OCI-LY7 (cell line): ENCODE measurements around the gene RARB.

Experiments used
- EZH2phosphoT487 ChIP-seq: fragments of 200-600 bp; sonication (generic); IDR thresholded peaks from 2 replicates; pipeline ENCODE4 v1.6.1; 2018; ENCODE audit warnings: low read depth, borderline replicate concordance, mild to moderate bottlenecking, mixed run types, antibody characterized with exemption, low read length, moderate library complexity, mixed read lengths
- TF ChIP-seq, protein P1 (sequence below): fragments of 200-600 bp; sonication (generic); conservative IDR thresholded peaks from 2 replicates; pipeline ENCODE4 v1.5.1; 2014; ENCODE audit warnings: mild to moderate bottlenecking, antibody characterized with exemption, low read length, moderate library complexity, mixed read lengths

DNA sequence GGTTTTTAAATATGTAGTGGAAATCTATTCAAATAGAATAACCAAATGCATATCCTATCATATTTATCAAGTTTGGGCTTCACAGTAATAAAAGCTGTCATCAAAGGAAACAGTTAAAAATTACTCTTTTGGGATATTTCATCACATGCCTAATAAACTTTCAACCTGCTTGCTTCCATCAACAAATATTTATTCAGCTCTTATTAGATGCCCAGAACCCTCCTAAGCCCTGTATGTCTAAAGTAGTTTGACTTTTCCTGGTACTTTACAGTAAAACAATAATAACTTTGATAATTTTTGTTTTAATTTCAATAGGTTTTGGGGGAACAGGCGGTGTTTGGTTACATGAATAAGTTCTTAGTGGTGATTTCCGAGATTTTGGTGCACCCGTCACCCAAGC lies 37.5 kb upstream of the RARB start:
- TF ChIP-seq, protein P1, sequence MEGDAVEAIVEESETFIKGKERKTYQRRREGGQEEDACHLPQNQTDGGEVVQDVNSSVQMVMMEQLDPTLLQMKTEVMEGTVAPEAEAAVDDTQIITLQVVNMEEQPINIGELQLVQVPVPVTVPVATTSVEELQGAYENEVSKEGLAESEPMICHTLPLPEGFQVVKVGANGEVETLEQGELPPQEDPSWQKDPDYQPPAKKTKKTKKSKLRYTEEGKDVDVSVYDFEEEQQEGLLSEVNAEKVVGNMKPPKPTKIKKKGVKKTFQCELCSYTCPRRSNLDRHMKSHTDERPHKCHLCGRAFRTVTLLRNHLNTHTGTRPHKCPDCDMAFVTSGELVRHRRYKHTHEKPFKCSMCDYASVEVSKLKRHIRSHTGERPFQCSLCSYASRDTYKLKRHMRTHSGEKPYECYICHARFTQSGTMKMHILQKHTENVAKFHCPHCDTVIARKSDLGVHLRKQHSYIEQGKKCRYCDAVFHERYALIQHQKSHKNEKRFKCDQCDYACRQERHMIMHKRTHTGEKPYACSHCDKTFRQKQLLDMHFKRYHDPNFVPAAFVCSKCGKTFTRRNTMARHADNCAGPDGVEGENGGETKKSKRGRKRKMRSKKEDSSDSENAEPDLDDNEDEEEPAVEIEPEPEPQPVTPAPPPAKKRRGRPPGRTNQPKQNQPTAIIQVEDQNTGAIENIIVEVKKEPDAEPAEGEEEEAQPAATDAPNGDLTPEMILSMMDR: no peak
- no peak for TF ChIP-seq EZH2phosphoT487
